22Rv1 (cell line): Measurements from ENCODE around the gene SH3RF1.

Experiments
- ZFX ChIP-seq: fragments of 450-650 bp; IDR thresholded peaks from 2 replicates; pipeline ENCODE4 v1.6.1; 2017; ENCODE audit warnings: antibody characterized with exemption, borderline replicate concordance
- TF ChIP-seq, protein P1 (sequence below): fragments of 450-650 bp; IDR thresholded peaks from 2 replicates; pipeline ENCODE4 v1.5.1; 2017; ENCODE audit warnings: mild to moderate bottlenecking

DNA sequence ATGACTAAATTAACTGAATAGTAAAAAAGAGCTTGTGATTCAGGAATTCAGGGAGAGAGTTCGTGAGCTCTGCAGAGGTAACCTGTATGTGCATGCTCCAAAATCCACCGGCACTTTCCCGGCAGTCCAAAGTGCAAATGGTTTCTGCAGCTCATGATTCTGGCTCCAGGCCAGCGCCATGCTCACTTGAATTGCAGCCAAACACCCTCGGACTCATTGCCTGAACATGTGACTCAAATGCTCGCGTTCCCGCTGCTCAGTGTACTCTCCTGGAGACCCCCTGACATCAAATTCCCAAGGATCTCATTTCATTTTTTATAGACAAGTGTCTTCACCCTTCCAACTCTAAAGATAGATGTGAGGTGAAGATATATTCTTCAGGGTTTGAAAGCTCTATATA, 44.1 kb upstream of the SH3RF1 start:
- TF ChIP-seq, protein P1, sequence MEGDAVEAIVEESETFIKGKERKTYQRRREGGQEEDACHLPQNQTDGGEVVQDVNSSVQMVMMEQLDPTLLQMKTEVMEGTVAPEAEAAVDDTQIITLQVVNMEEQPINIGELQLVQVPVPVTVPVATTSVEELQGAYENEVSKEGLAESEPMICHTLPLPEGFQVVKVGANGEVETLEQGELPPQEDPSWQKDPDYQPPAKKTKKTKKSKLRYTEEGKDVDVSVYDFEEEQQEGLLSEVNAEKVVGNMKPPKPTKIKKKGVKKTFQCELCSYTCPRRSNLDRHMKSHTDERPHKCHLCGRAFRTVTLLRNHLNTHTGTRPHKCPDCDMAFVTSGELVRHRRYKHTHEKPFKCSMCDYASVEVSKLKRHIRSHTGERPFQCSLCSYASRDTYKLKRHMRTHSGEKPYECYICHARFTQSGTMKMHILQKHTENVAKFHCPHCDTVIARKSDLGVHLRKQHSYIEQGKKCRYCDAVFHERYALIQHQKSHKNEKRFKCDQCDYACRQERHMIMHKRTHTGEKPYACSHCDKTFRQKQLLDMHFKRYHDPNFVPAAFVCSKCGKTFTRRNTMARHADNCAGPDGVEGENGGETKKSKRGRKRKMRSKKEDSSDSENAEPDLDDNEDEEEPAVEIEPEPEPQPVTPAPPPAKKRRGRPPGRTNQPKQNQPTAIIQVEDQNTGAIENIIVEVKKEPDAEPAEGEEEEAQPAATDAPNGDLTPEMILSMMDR: no peak
- TF ChIP-seq ZFX: no peak
